Type B pancreatic cell (in vitro differentiated cells): Measurements from ENCODE around the gene POLR2J2. TPM values are rescaled to one million over a fixed set of nuclear protein-coding genes. Genes with fewer than 3 reads are reported as not detected.
"Not testable (repeated sequence)": the region's sequence is repeated elsewhere in the genome, so short reads cannot be mapped to it uniquely, and the experiment has no call there.

Source experiments
- DNase-seq: peaks from one replicate; pipeline ENCODE4 v3.0.0; 2021; ENCODE audit warnings: mixed read lengths; ENCODE audit not compliant: unreplicated experiment; ENCODE audit errors: extremely low spot score
- H3K27ac Mint-ChIP-seq: 2 replicates; pipeline ENCODE4 v1.8.0; 2021; ENCODE audit warnings: mild to moderate bottlenecking, mixed read lengths
- H3K27me3 Mint-ChIP-seq: 2 replicates; pipeline ENCODE4 v1.8.0; 2021; ENCODE audit warnings: mixed read lengths
- H3K36me3 Mint-ChIP-seq: 2 replicates; pipeline ENCODE4 v1.8.0; 2021; ENCODE audit warnings: mixed read lengths
- H3K4me1 Mint-ChIP-seq: one replicate; pipeline ENCODE4 v1.8.0; 2021; ENCODE audit warnings: mixed read lengths; ENCODE audit not compliant: unreplicated experiment
- H3K4me3 Mint-ChIP-seq: 2 replicates; pipeline ENCODE4 v1.8.0; 2021; ENCODE audit warnings: mild to moderate bottlenecking, mixed read lengths
- H3K9me3 Mint-ChIP-seq: 2 replicates; pipeline ENCODE4 v1.8.0; 2021; ENCODE audit warnings: mixed read lengths
- CTCF ChIP-seq: fragments of 200-600 bp; sonication (generic); conservative IDR thresholded peaks from 2 replicates; pipeline ENCODE4 v1.5.0; 2021; ENCODE audit warnings: antibody characterized with exemption, mild to moderate bottlenecking
- long read RNA-seq: library from polyadenylated mRNA; unstranded; transcript quantifications from one replicate; pipeline ENCODE4 v2.0.0, GENCODE V29; 2020
- total RNA-seq: library from RNA; stranded (reverse); gene quantifications from 2 replicates; pipeline ENCODE4 v1.2.1, GENCODE V29; 2021; ENCODE audit warnings: low replicate concordance

Gene POLR2J2
- 6.8 and 9.4 TPM in 2 replicates for total RNA-seq
- long read RNA-seq, result 0 reads

- H3K36me3 Mint-ChIP-seq, H3K27me3 Mint-ChIP-seq, H3K9me3 Mint-ChIP-seq, H3K4me1 Mint-ChIP-seq: not testable (repeated sequence)
- DNase-seq, result peak; percentile 94
- TF ChIP-seq CTCF, result peak; percentile 44
- peak within 1 kb of the TSS; percentile 50 for H3K27ac Mint-ChIP-seq
- peak within 1 kb of the TSS; percentile 86 for H3K4me3 Mint-ChIP-seq
Measured at GRCh38 chr7:102671166-102671955, at the start of gene POLR2J2. TSS of gene POLR2J2 (minus strand) at chr7:102671663. CDS start at chr7:102671601, 62 bp downstream.

- not testable (repeated sequence) for H3K36me3 Mint-ChIP-seq, H3K9me3 Mint-ChIP-seq, DNase-seq, H3K4me3 Mint-ChIP-seq, H3K27ac Mint-ChIP-seq, H3K4me1 Mint-ChIP-seq, H3K27me3 Mint-ChIP-seq
Measured at GRCh38 chr7:102718491-102718890, 47.0 kb upstream of the POLR2J2 start.

- not testable (repeated sequence) for H3K4me1 Mint-ChIP-seq, DNase-seq, H3K27me3 Mint-ChIP-seq, H3K36me3 Mint-ChIP-seq, H3K27ac Mint-ChIP-seq, H3K4me3 Mint-ChIP-seq, H3K9me3 Mint-ChIP-seq
- peak; percentile 21 for TF ChIP-seq CTCF
Measured at GRCh38 chr7:102715718-102716117, 44.3 kb upstream of the POLR2J2 start.

GRCh38 chr7:102714774-102715522, 43.5 kb upstream of the POLR2J2 start:
- H3K9me3 Mint-ChIP-seq, DNase-seq, H3K36me3 Mint-ChIP-seq, H3K4me1 Mint-ChIP-seq, H3K27me3 Mint-ChIP-seq, H3K4me3 Mint-ChIP-seq, H3K27ac Mint-ChIP-seq: not testable (repeated sequence)

- H3K27ac Mint-ChIP-seq, H3K27me3 Mint-ChIP-seq, H3K4me3 Mint-ChIP-seq, DNase-seq, H3K4me1 Mint-ChIP-seq, H3K9me3 Mint-ChIP-seq, H3K36me3 Mint-ChIP-seq: not testable (repeated sequence)
Measured at GRCh38 chr7:102713691-102714080, 42.2 kb upstream of the POLR2J2 start.

- H3K9me3 Mint-ChIP-seq, H3K36me3 Mint-ChIP-seq, H3K27ac Mint-ChIP-seq, H3K4me3 Mint-ChIP-seq, H3K27me3 Mint-ChIP-seq, H3K4me1 Mint-ChIP-seq, DNase-seq: not testable (repeated sequence)
Measured at GRCh38 chr7:102713011-102713690, 41.7 kb upstream of the POLR2J2 start.

GRCh38 chr7:102698962-102699750, 27.7 kb upstream of the POLR2J2 start:
- not testable (repeated sequence) for H3K4me3 Mint-ChIP-seq, H3K36me3 Mint-ChIP-seq, DNase-seq, H3K27ac Mint-ChIP-seq, H3K9me3 Mint-ChIP-seq, H3K4me1 Mint-ChIP-seq
- H3K27me3 Mint-ChIP-seq, result peaks cover 18% of the 10 kb centered on the region

- not testable (repeated sequence) for H3K27ac Mint-ChIP-seq, DNase-seq, H3K36me3 Mint-ChIP-seq, H3K4me3 Mint-ChIP-seq, H3K4me1 Mint-ChIP-seq, H3K9me3 Mint-ChIP-seq
- H3K27me3 Mint-ChIP-seq, result peaks cover 21% of the 10 kb centered on the region
Measured at GRCh38 chr7:102697642-102698512, 26.4 kb upstream of the POLR2J2 start.

GRCh38 chr7:102696009-102696408, 24.5 kb upstream of the POLR2J2 start:
- H3K9me3 Mint-ChIP-seq, DNase-seq, H3K4me1 Mint-ChIP-seq, H3K4me3 Mint-ChIP-seq, H3K36me3 Mint-ChIP-seq, H3K27ac Mint-ChIP-seq: not testable (repeated sequence)
- peaks cover 37% of the 10 kb centered on the region for H3K27me3 Mint-ChIP-seq

- not testable (repeated sequence) for DNase-seq, H3K4me3 Mint-ChIP-seq, H3K9me3 Mint-ChIP-seq, H3K4me1 Mint-ChIP-seq, H3K27ac Mint-ChIP-seq, H3K36me3 Mint-ChIP-seq
- peaks cover 39% of the 10 kb centered on the region for H3K27me3 Mint-ChIP-seq
Measured at GRCh38 chr7:102695033-102695552, 23.6 kb upstream of the POLR2J2 start.
